Ishikawa (cell line): ENCODE data around the gene TAGLN2.

Experiments used
- CEBPB ChIP-seq: IDR thresholded peaks from 2 replicates; pipeline ENCODE4 v1.6.1; 2012
- MAX ChIP-seq: IDR thresholded peaks from 2 replicates; pipeline ENCODE4 v1.6.1; 2012
- YY1 ChIP-seq: IDR thresholded peaks from 2 replicates; pipeline ENCODE4 v1.6.1; 2012; ENCODE audit warnings: low read depth
- TF ChIP-seq, protein P1 (sequence below): IDR thresholded peaks from 2 replicates; pipeline ENCODE4 v1.6.1; 2012; ENCODE audit warnings: low read depth, mild to moderate bottlenecking

DNA sequence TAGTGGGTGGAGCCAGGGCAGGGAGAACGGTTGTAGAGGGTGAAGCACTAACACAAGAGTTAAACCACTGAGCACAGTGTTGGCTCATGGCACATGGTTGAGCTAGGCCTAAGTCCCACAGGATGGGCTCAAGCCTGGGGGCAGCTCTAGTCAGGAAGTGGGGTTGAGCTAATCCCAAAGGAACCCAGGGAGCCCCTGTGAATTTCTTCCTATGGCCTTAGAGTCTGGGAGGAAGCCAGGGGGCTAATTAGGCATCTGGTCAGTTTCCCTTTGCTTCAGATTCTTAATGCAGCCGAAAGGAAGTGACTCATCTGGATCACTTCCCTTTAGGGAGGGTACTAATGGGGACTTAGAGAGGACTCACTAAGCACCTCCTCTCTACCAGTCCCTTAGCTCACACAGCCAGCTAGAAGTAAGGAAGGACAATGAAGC, 35.5 kb downstream of the TAGLN2 start:
- TF ChIP-seq CEBPB (no peak), YY1 (no peak), MAX (no peak)
- TF ChIP-seq, protein P1, sequence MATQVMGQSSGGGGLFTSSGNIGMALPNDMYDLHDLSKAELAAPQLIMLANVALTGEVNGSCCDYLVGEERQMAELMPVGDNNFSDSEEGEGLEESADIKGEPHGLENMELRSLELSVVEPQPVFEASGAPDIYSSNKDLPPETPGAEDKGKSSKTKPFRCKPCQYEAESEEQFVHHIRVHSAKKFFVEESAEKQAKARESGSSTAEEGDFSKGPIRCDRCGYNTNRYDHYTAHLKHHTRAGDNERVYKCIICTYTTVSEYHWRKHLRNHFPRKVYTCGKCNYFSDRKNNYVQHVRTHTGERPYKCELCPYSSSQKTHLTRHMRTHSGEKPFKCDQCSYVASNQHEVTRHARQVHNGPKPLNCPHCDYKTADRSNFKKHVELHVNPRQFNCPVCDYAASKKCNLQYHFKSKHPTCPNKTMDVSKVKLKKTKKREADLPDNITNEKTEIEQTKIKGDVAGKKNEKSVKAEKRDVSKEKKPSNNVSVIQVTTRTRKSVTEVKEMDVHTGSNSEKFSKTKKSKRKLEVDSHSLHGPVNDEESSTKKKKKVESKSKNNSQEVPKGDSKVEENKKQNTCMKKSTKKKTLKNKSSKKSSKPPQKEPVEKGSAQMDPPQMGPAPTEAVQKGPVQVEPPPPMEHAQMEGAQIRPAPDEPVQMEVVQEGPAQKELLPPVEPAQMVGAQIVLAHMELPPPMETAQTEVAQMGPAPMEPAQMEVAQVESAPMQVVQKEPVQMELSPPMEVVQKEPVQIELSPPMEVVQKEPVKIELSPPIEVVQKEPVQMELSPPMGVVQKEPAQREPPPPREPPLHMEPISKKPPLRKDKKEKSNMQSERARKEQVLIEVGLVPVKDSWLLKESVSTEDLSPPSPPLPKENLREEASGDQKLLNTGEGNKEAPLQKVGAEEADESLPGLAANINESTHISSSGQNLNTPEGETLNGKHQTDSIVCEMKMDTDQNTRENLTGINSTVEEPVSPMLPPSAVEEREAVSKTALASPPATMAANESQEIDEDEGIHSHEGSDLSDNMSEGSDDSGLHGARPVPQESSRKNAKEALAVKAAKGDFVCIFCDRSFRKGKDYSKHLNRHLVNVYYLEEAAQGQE, result no peak
